Measurements from ENCODE around the gene ZNF664.

Gene ZNF664

DNA sequence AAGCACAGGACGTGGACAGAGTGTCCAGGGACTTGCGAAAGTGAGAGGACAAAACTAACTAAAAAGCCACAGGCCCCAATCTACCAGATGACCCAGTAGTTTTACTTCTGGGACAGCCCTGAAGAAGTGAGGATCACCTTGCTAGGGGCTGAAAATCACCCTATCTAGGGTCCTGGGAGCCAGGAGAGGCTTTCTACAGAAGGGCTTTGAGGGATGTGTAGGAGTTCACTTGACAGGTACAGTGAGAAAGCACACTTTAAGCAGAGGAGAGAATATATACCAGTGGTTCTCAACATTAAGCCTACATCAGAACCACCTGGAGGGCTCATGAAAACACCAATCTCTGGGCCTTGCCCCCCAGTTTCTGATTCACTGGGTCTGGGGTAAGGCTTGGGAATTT, 60.8 kb downstream of the ZNF664 start:
- DNase-seq (ENCODE audit: low read depth in 2 of 2), result no peak

DNA sequence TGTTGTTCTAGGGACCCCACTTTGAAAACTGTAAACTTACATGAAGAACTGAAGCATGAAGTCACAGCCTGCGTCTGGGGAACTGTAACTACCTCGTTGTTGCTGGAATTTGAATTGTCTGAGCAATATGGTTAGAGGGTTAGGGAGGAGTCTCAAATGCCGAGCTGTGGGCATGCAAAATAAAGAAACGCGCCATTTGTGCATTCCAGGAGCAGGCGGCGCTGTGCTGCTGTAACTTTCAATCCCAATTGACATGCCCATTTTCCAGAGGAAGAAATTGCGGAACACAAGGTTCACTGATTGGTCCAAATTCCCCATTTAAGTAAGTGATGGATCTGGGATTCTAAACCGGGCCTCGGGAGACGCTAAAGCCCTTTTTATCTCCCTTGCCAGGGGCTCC, 61.3 kb downstream of the ZNF664 start:
- DNase-seq (ENCODE audit: low read depth in 2 of 2), result no peak

DNA sequence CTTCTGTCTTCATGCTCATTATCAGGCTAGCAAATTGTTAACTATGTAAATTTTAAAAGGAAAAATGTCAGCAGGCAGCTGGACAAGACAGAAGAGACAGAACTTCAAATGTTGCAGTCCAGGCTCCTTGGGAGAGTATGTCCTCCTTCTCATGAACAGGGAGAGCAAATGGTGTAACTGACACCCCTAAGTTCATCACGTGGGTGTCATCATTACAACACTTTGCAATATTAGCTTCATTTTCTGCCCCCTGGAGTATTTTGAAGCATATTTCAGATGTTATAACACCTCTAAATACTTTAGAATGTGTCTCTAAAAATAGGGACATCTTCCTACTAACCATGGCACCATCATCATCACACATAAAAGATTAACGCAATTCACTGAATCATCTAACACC, 62.1 kb downstream of the ZNF664 start:
- DNase-seq (ENCODE audit: low read depth in 2 of 2), result no peak

DNA sequence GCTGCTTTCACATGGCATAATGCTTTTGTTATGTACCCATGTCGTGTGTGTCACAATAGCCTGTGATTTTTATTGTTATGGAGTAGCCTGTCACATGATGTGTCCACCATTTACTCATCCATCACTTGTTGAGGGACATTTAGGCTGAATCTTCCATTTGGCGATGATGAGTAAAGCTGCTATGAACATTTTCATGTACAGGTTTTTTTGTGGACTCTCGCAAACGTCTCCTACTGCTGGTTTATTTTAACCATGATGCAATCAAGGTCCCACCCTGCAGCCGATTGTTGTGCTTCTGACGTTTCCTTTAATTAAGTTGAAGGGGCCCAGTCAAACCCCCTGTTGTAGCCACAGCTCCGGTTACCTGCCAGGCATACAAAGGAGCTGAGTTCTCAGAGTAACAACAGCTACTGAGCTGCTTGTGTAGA, 63.2 kb downstream of the ZNF664 start:
- no peak for DNase-seq (ENCODE audit: low read depth in 2 of 2)

DNA sequence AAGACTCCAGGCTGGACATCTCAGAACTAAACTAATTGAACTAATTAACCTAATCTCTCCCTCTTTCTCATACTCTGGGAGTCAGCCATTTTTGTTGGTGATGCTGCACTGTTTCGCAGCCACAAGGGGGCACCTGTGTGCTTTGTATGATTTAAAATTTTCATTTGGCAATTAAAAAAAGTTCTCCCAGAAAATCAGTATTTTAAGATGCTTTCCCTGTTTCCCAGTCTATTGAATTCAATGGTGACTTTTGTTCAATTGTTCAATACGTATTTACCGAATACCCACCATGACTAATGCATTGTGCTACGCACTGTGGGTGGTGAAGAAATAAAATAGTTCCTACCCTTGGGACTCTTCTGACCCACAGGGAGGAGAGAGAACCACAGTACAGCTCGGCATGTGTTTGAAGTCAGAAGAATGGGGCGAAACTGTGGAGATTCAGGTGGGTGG, 63.7 kb downstream of the ZNF664 start:
- DNase-seq (ENCODE audit: low read depth in 2 of 2), result peak; percentile 30 to 38

DNA sequence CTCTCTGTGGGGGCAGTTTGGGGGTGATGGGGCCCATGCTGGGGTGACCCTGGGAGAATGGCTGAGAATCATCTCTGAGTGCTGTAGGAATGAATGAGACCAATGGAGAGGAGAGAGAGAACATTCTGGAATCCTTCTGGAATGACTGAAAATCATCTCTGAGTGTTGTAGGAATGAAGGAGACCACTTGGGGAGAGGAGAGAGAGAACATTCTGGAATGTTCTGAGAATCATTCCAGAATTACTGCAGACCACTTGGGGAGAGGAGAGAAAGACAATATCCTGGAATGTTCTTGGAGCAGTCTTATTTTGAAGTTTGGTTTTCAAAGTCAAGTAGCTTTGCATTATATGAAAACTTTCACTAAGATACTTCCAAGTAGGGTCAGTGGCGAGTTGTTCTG, 64.3 kb downstream of the ZNF664 start:
- no peak for DNase-seq (ENCODE audit: low read depth in 2 of 2)

DNA sequence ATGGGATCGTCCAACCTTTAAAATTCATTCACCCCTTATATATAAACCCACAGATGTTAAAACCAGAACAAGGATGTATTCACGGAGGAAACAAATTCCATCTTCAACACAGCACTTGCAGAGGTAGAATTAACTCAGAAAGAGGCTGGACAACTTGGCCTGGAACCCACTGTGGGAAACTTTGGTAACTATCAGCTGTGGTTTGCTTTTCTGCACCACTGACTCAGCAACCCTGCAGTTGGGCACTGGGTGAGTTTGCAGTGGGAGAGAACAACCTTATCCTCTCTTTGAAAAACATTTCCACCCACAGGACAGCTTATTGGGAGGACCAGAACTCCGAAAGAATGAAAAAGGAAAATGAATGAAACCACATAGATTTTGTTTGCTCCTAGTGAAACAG, 66.3 kb downstream of the ZNF664 start:
- DNase-seq (ENCODE audit: low read depth in 2 of 2), result no peak

DNA sequence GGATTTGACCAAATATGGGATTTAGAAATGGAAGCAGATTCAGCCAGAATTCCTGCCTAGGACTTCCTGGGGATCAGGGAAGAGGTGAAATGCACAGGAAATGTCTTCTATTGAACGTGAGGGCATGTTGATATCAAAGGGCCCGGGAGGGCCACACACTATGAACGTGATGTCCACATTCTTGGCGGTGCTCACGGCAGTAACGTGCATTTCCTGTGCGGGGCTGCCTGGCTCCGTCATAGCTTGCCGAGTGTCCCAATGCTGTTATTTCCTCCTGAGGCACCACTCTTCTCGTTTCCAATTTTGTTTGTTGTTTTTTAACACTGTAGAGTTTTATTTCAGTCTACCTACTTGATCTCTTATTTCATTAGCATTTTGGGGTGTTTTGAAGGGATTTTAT, 67.3 kb downstream of the ZNF664 start:
- DNase-seq (ENCODE audit: low read depth in 2 of 2), result no peak

DNA sequence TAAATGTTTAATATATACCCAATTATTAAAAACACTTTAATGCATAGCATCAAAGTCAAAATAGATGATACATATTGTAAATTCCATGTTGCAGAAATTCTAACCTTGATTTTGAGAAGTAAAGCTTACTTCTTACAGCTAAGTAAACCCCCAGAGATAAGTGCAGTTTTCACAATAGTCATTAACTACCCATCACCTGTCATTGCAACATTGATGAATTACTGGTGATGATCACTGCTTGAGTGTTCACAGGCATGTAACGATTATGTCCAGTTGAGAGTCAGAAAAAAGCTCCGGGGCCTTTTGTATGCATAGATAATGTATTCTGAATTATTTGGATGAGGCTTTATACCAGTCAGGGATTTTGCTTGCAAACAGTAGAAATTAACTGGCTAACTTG, 67.7 kb downstream of the ZNF664 start:
- DNase-seq (ENCODE audit: low read depth in 2 of 2), result no peak

DNA sequence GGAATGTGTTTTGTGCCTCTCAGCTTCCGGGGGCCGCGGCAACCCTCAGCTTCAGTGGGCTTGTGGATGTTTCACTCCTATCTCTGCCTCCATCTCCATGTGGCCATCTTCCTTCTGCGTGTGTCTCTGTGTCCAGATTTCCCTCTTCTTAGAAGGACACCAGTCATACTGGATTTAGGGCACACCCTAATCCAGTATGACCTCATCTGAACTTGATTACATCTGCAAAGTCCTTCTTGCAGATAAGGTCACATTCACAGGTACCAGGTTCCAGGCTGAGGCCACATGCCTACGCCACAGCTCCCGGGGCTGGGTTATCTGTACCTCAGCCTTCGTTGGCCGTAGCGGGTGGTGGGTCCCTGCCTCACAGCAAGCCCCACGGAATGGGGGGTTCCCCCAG, 68.9 kb downstream of the ZNF664 start:
- DNase-seq (ENCODE audit: low read depth in 2 of 2), result no peak

DNA sequence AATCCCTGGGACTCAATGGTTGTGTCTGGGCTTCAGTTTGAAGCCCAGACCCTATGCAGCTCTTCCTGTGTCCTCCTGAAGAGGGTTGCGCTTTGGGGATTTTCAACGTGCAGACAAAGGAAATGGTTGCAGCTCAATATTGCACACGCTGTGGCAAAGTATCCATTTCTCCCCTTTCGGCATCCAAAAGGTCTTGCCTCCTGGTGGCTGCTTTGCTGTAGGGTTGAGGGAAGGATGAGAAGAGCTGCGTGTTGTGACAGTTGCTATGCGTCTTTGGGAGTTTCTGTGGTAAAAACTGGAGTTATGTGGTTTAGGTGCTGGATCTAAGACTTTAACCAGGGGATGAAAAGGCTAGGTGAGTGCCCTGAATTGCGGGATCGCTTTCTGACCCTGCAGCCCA, 71.0 kb downstream of the ZNF664 start:
- no peak for DNase-seq (ENCODE audit: low read depth in 2 of 2)

DNA sequence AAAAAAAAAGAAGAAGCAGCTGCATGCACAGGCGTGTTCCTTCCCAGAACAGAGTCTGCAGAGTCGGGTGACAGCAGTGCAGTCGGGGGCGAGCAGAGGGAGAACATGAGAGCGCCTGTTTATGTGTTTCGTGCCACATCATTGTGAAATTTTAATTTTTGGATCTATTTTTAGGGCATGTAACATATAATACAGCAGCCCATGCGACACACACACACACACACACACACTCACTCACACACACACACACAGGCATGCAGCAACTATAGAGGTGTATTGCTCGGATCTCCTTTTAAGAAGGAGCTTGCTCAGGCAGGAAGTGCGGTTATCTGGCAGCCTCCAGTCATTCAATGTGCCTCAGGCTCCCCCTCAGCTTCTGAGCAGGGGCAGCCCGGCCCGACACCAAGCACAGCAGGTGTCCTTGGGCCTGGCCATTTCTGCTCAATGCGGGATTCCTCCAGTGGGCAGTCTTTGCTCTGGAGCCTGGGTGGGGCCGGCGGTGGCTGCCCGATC, 71.8 kb downstream of the ZNF664 start:
- DNase-seq (ENCODE audit: low read depth in 2 of 2), result no peak

DNA sequence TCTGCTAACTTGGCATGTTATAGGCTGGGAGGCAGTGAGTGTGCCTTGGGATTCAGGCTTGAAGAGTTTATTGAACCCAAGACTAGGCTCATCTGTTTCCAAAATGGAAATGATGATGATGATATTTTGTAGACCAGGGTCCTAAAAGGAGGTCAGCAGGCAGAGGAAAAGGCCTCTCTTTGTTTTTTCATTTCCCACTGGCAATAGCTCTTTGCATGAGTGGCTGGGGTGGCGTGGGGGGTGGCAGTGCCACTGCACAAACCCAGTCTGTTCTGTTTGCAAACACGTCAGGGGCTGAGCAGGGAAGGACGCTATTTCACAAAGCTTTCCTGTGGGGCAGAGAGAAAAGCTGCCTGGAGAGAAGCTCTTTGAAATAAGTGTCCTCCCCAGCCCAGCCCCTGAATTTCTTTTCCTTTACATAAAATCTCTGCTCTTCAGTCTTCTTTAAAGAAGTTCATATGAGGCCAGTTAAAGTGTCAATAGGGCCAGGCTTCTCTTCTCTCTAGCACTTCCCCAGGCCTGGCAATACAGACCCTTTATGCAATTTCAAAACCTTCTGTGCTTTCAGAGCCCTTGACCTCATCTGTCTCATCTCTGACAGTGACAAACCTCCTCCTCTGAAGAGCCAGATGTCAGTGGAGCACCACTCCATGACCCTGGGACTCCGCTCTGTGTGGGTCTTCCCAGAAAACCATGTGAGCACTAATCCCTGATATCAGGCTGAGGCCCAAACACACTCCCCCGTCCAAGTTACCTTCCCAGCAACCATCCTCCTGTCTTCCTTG, 72.8 kb downstream of the ZNF664 start:
- DNase-seq (ENCODE audit: low read depth in 2 of 2), result no peak

DNA sequence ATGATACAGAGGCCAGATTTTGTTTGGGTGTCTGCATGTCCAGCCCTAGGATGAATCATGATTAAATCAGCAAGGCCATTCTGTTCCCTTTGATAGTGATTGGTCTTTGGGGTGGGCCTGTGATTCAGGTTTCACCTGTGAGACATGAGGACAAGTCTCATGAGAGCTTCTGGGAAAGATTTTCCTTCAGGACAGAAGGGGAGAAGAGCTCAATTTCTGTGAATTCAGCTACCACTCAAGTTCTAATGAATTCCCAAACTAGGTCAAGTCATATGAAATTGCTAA, 73.4 kb downstream of the ZNF664 start:
- no peak for DNase-seq (ENCODE audit: low read depth in 2 of 2)

DNA sequence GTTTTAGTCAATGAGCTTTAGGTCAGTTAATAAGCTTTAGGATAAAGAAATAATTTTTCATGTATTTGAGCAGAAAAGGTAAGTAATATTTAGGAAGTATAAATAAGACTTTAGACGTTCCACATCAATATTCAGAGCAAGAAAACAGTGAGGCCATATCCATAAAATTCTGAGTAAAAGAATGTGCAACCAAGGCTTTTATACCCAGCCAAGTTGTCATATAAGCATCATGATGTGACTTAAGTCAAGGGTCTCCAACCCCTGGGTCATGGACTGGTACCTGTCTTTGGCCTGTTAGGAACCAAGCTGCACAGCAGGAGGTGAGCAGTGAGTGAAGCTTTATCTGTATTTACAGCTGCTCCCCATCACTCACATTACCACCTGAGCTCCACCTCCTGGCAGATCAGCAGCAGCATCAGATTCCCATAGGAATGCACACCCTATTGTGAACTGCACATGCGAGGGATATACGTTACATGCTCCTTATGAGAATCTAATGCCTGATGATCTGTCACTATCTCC, 74.1 kb downstream of the ZNF664 start:
- no peak for DNase-seq (ENCODE audit: low read depth in 2 of 2)

DNA sequence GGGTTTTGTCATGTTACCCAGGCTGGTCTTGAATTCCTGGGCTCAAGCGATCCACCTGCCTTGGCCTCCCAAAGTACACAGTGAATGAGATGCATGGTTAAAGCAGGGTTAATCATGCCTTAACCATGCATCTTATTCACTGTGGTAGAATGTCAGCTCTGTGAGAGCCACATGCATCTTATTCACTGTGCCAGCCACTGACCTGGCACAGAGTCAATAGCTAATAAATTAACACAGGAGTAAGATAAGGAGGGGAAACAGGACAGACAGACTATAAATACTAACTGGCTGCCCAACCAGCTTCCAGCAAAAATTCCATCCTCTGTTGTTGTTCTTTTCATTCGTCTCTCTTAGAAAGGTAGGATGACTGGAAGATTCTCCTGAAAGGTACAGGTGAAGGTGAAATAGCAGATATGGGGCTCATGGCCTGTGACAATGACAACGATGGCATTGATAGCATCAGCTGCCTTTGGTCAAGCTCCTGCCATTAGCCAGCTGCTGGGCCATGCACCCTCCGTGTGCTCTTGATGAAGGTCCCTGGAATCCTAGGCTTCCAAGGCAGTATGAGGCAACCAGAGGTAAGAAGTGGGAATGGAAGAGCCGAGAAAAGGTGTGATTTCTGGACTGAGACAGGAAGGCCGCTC, 76.6 kb downstream of the ZNF664 start:
- no peak for DNase-seq (ENCODE audit: low read depth in 2 of 2)

DNA sequence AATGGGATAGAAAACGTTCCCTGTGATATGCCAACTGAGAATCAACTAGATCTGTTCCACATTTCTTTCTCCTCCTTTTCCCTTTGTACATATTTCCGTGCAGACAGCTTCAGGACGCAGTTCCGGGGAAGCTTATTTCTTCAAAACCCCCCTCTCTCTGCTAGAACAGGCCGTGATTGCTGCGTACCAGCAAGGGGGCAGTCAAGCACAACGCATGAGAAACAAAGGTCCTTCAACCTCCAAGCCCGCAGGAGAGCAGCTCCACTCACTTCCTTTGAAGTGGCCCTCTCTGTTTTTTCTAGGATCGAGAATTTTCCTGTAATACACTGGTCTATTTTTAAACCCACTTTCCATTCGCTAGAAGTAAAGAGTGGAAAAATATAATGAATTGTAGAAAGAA, 80.8 kb downstream of the ZNF664 start:
- no peak for DNase-seq (ENCODE audit: low read depth in 2 of 2)

DNA sequence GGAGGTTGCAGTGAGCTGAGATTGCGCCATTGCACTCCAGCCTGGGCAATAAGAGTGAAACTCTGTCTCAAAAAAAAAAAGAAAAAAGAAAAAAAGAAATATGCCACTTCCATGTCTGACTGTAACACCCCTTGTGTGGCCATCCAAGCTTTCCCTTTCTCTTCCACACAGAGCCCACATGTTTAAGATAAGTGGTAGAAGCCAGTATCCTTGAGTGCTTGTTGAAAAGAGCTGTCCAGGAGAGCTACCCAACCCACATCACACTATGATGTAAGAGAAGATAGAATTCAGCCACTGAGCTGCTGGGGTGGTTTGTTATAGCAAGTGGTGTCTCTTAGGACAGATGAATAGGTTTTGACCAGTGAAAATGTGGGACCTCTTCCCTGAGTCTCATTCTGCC, 82.1 kb downstream of the ZNF664 start:
- no peak for DNase-seq (ENCODE audit: low read depth in 2 of 2)

DNA sequence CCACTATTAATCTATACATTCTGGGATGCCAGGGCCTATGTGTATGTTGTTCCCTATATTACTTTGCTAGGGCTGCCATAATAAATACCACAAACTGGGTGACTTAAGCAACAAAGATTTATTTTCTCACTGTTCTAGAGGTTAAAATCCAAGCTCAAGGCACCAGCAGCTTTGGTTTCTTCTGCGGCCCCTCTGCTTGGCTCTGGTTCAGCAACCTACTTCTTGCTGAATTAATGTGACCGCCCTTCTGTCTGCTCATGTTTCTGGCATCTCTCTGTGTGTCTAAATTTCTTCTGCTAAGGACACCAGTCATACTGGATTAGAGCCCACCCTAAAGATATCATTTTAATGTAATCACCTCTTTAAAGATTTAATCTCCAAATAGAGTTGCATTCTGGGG, 84.7 kb downstream of the ZNF664 start:
- DNase-seq (ENCODE audit: low read depth in 2 of 2), result no peak

DNA sequence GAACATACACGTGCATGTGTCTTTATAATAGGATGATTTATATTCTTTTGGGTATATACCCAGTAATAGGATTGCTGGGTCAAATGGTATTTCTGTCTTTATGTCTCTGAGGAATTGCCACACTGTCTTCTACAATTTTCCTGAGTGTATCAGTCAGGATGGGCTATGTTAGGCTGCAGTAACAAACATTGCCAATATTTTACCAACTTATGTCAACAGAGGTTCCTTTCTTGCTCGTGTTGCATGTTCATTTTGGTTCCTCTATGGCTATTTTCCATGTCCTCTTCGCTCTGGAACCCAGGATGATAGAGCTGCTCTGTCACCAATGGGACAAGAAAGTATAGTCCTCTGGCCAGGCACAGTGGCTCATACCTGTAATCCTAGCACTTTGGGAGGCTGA, 86.7 kb downstream of the ZNF664 start:
- DNase-seq (ENCODE audit: low read depth in 2 of 2), result no peak
